OCI-LY7 (cell line): ENCODE results near the gene OPCML. TPM values are rescaled to one million over a fixed set of nuclear protein-coding genes. Genes with fewer than 3 reads are reported as not detected.

ENCODE experiments used
- BruUV-seq: library from RNA; stranded (reverse); fragments of 400-500 nt; replicated peaks from 2 replicates; lab custom pipeline; 2021; lab: Mats Ljungman, UMichigan
- CTCF ChIA-PET: fragments of 300-600 bp; sonication (Branson Sonifier 250); formaldehyde crosslinking; loops from one replicate; lab custom pipeline; 2022; ENCODE audit warnings: antibody characterized with exemption; ENCODE audit not compliant: unreplicated experiment; lab: Charles Lee
- POLR2A ChIA-PET: fragments of 300-600 bp; sonication (Branson Sonifier 250); formaldehyde crosslinking; loops from one replicate; lab custom pipeline; 2022; ENCODE audit warnings: antibody characterized with exemption; lab: Charles Lee
- DNase-seq: peaks from one replicate; pipeline ENCODE4 v3.0.0-alpha.2; 2015; ENCODE audit warnings: low spot score
- H2AFZ ChIP-seq: fragments of 200-600 bp; sonication (generic), shearing (Covaris generic); 2 replicates; pipeline ENCODE4 v1.6.1; 2014; ENCODE audit warnings: mild to moderate bottlenecking, antibody characterized with exemption, low read length, moderate library complexity
- H3K27ac ChIP-seq: fragments of 200-600 bp; sonication (generic); 2 replicates; pipeline ENCODE4 v1.5.1; 2014; ENCODE audit warnings: mixed run types, low read depth, mild to moderate bottlenecking, moderate library complexity, low read length, inconsistent platforms; ENCODE audit not compliant: poor library complexity, severe bottlenecking
- H3K36me3 ChIP-seq: fragments of 200-600 bp; sonication (generic); 2 replicates; pipeline ENCODE4 v1.6.1; 2014; ENCODE audit warnings: mild to moderate bottlenecking, antibody characterized with exemption, low read length, moderate library complexity, mixed read lengths; ENCODE audit not compliant: insufficient read depth
- H3K4me1 ChIP-seq: fragments of 200-600 bp; sonication (generic); 2 replicates; pipeline ENCODE4 v1.5.1; 2014; ENCODE audit warnings: mild to moderate bottlenecking, low read length; ENCODE audit not compliant: insufficient read depth, poor library complexity, severe bottlenecking
- H3K4me2 ChIP-seq: fragments of 200-600 bp; sonication (generic); 2 replicates; pipeline ENCODE4 v1.6.1; 2014; ENCODE audit warnings: mild to moderate bottlenecking, low read length
- H3K4me3 ChIP-seq: fragments of 200-600 bp; sonication (generic); 2 replicates; pipeline ENCODE4 v1.5.1; 2014; ENCODE audit warnings: mild to moderate bottlenecking, low read depth, low read length; ENCODE audit not compliant: poor library complexity, severe bottlenecking
- H3K79me2 ChIP-seq: fragments of 200-600 bp; sonication (generic); 2 replicates; pipeline ENCODE4 v1.6.1; 2016; ENCODE audit warnings: low read depth, mild to moderate bottlenecking, low read length, moderate library complexity, mixed read lengths; ENCODE audit not compliant: insufficient read depth
- H3K9me2 ChIP-seq: fragments of 200-600 bp; sonication (generic); 2 replicates; pipeline ENCODE4 v1.6.1; 2016; ENCODE audit warnings: mild to moderate bottlenecking, low read length, mixed read lengths; ENCODE audit not compliant: insufficient read depth
- H3K9me3 ChIP-seq: fragments of 200-600 bp; sonication (generic); 2 replicates; pipeline ENCODE4 v1.6.1; 2014; ENCODE audit warnings: mild to moderate bottlenecking, mixed run types, low read length, mixed read lengths
- H4K20me1 ChIP-seq: fragments of 200-600 bp; sonication (generic); 2 replicates; pipeline ENCODE4 v1.6.1; 2014; ENCODE audit warnings: mild to moderate bottlenecking, antibody characterized with exemption, low read length, moderate library complexity, mixed read lengths; ENCODE audit not compliant: insufficient read depth
- EZH2phosphoT487 ChIP-seq: fragments of 200-600 bp; sonication (generic); IDR thresholded peaks from 2 replicates; pipeline ENCODE4 v1.6.1; 2018; ENCODE audit warnings: low read depth, borderline replicate concordance, mild to moderate bottlenecking, mixed run types, antibody characterized with exemption, low read length, moderate library complexity, mixed read lengths
- intact Hi-C: fragments of 100-400 bp; cut with micrococcal nuclease; formaldehyde crosslinking; loops from one replicate; pipeline ENCODE4 v1.10.0; 2022; ENCODE audit not compliant: unreplicated experiment
- total RNA-seq, 2 experiments: library from RNA; depleted of rRNA in 1 of 2; stranded (reverse); fragments of >200 nt in 1 of 2; shearing (Covaris generic) in 1 of 2; gene quantifications; 2 replicates each; pipeline ENCODE4 v1.2.3, GENCODE V29; 2014 to 2022
- TF ChIP-seq, protein P1 (sequence below): fragments of 200-600 bp; sonication (generic); conservative IDR thresholded peaks from 2 replicates; pipeline ENCODE4 v1.5.1; 2014; ENCODE audit warnings: mild to moderate bottlenecking, antibody characterized with exemption, low read length, moderate library complexity, mixed read lengths

OPCML gene
- total RNA-seq, 2 experiments from 2014 or later, result not detected

DNA sequence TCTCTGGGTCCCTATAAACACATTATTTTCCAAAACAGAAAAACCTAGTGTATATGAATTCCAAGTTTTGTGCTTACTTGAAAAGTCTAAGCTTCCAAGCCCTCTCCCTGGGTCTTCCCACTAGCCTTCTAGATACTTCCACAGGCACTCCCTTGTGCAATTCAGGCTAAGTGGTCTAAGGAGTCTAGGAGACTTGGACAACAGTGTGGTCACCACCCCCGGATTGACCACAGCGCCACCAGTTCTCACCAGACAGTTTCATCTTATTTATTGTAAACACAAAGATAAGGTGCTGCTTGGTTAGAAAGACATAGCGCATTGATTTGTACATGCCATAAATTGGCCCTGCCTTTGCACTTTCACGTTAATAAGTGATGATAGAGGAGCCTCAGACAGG, 623.9 kb downstream of the OPCML start:
- TF ChIP-seq EZH2phosphoT487, result no peak
- TF ChIP-seq, protein P1, sequence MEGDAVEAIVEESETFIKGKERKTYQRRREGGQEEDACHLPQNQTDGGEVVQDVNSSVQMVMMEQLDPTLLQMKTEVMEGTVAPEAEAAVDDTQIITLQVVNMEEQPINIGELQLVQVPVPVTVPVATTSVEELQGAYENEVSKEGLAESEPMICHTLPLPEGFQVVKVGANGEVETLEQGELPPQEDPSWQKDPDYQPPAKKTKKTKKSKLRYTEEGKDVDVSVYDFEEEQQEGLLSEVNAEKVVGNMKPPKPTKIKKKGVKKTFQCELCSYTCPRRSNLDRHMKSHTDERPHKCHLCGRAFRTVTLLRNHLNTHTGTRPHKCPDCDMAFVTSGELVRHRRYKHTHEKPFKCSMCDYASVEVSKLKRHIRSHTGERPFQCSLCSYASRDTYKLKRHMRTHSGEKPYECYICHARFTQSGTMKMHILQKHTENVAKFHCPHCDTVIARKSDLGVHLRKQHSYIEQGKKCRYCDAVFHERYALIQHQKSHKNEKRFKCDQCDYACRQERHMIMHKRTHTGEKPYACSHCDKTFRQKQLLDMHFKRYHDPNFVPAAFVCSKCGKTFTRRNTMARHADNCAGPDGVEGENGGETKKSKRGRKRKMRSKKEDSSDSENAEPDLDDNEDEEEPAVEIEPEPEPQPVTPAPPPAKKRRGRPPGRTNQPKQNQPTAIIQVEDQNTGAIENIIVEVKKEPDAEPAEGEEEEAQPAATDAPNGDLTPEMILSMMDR, result no peak
- no peak for DNase-seq
- ChIA-PET CTCF (no interaction called here), POLR2A (interaction anchor here (0.7 kb wide), 1 partner anchor 50 kb away, joined by 3 read pairs; no protein-coding TSS in a partner anchor)
- Histone ChIP-seq H2AFZ (no peak overlapping the region), H3K4me3 (no peak overlapping the region), H3K9me3 (no peaks in the 10 kb centered on the region), H4K20me1 (no peaks in the 10 kb centered on the region), H3K4me1 (no peaks in the 10 kb centered on the region), H3K4me2 (no peak overlapping the region), H3K9me2 (no peaks in the 10 kb centered on the region), H3K27ac (no peak overlapping the region), H3K36me3 (no peaks in the 10 kb centered on the region), H3K79me2 (no peaks in the 10 kb centered on the region)
- no TSS peak for BruUV-seq
- intact Hi-C loops, result no loop called here

DNA sequence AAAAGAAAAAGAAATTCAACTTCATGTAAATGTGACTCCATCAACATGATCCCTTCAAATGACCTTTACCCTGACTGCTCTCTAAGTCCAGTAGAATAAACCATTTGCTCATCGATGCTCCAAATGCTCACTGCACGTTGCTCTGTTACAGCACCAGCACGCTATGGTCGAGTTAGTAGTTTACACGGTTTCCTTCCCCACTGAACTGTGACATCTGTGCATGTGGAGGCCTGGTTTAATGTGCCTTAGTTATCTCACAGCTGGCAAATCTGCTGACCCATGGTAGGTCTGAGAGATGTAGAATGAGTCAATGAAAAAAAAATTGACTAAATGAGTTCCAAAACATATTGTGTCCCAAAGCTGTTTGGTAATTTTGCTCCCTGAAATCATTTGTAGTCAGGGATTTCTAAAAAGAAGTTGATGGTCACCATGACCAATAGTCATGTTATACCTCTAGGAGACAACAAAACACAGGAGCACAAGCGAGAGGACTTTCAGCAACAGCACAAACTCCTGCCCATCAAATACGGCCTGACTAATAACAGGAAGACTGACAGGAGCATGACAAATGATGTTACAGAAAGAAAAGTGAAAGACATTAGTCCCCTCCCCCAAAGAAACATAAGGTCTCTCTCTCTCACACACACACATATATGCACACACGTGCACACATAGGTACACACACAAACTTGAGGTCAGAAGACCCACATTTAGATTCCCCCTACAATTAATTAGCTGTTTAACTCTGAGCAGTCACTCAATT, 624.5 kb downstream of the OPCML start:
- Histone ChIP-seq H3K36me3 (no peaks in the 10 kb centered on the region), H3K27ac (no peak overlapping the region), H4K20me1 (no peaks in the 10 kb centered on the region), H3K4me3 (no peak overlapping the region), H3K9me2 (no peaks in the 10 kb centered on the region), H3K9me3 (no peaks in the 10 kb centered on the region), H3K4me1 (no peaks in the 10 kb centered on the region), H2AFZ (no peak overlapping the region), H3K79me2 (no peaks in the 10 kb centered on the region), H3K4me2 (no peak overlapping the region)
- POLR2A ChIA-PET, result interaction anchor here (0.7 kb wide), 1 partner anchor 50 kb away, joined by 3 read pairs; no protein-coding TSS in a partner anchor
- BruUV-seq, result no TSS peak
- CTCF ChIA-PET, result no interaction called here
- TF ChIP-seq EZH2phosphoT487, result no peak
- TF ChIP-seq, protein P1, result no peak
- DNase-seq, result no peak
- intact Hi-C loops, result no loop called here

DNA sequence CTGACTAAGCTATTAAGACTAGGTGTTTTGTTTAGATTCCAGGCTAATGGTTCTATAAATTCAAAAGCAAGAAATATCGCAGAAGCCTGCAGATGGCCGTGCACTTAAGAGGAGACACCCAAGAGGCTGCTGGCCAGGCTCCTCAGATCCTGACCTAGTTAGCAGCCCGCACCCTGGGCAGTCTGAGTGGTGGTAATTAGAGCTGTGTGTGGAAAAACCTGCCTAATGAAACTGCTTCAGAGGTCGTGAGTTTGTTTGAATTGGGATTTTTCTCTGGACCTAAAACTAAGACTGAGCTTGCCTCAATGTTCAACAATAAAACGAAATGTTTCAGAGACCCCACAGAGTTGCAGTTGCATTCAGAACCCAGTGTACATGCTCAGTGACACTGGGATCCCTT, 627.7 kb downstream of the OPCML start:
- POLR2A ChIA-PET, result interaction anchor here (0.7 kb wide), 1 partner anchor 20 kb away, joined by 3 read pairs; no protein-coding TSS in a partner anchor
- no peaks in the 10 kb centered on the region for H3K9me2 ChIP-seq
- no peaks in the 10 kb centered on the region for H3K36me3 ChIP-seq
- no peak overlapping the region for H3K4me2 ChIP-seq
- H3K9me3 ChIP-seq, result no peaks in the 10 kb centered on the region
- no TSS peak for BruUV-seq
- H4K20me1 ChIP-seq, result no peaks in the 10 kb centered on the region
- CTCF ChIA-PET, result no interaction called here
- no peak overlapping the region for H3K27ac ChIP-seq
- intact Hi-C loops, result no loop called here
- no peak overlapping the region for H3K4me3 ChIP-seq
- no peak overlapping the region for H2AFZ ChIP-seq
- DNase-seq, result no peak
- no peaks in the 10 kb centered on the region for H3K4me1 ChIP-seq
- H3K79me2 ChIP-seq, result no peaks in the 10 kb centered on the region
- TF ChIP-seq, protein P1, result no peak
- no peak for TF ChIP-seq EZH2phosphoT487
